ENCODE results near the gene ZP1. TPM values are rescaled to one million over a fixed set of nuclear protein-coding genes. Genes with fewer than 3 reads are reported as not detected.

The ZP1 gene
- total RNA-seq, 1 donor from 2014 or later, result 0.31 TPM

GRCh38 chr11:60915248-60915914 lies 48.0 kb downstream of the ZP1 start:
- no peak for TF ChIP-seq CTCF (IDR thresholded peaks at IDR 0.05; ENCODE audit: unreplicated experiment)
- DNase-seq (ENCODE audit: low spot score in 2 of 2, unreplicated experiment in 2 of 2), result peak in 1 of 2 experiments; percentile 54
- Mint-ChIP-seq H3K36me3 (peaks cover 1% of the 10 kb centered on the region), H3K4me3 (peak overlapping the region; percentile 91), H3K4me1 (peaks cover 28% of the 10 kb centered on the region), H3K27me3 (ENCODE audit: low read depth) (peaks cover 9% of the 10 kb centered on the region), H3K9me3 (no peaks in the 10 kb centered on the region), H3K27ac (peak overlapping the region; percentile 94)

- no peak for TF ChIP-seq CTCF (IDR thresholded peaks at IDR 0.05; ENCODE audit: unreplicated experiment)
- H3K36me3 Mint-ChIP-seq, result peaks cover 5% of the 10 kb centered on the region
Observed at GRCh38 chr11:60916669-60917206, 49.4 kb downstream of the ZP1 start.

GRCh38 chr11:60917267-60917666 lies 49.9 kb downstream of the ZP1 start:
- H3K4me3 Mint-ChIP-seq, result no peak overlapping the region
- H3K4me1 Mint-ChIP-seq, result peaks cover 26% of the 10 kb centered on the region
- no peaks in the 10 kb centered on the region for H3K27me3 Mint-ChIP-seq (ENCODE audit: low read depth)
- no peak for DNase-seq (ENCODE audit: low spot score in 2 of 2, unreplicated experiment in 2 of 2)
- peaks cover 8% of the 10 kb centered on the region for H3K36me3 Mint-ChIP-seq
- no peaks in the 10 kb centered on the region for H3K9me3 Mint-ChIP-seq
- TF ChIP-seq CTCF (IDR thresholded peaks at IDR 0.05; ENCODE audit: unreplicated experiment), result no peak
- no peak overlapping the region for H3K27ac Mint-ChIP-seq

More at GRCh38 chr11:60916669-60917206, 49.4 kb downstream of the ZP1 start:
- no peak overlapping the region for H3K4me3 Mint-ChIP-seq
- H3K27ac Mint-ChIP-seq, result no peak overlapping the region
- H3K4me1 Mint-ChIP-seq, result peaks cover 28% of the 10 kb centered on the region
- H3K27me3 Mint-ChIP-seq (ENCODE audit: low read depth), result no peaks in the 10 kb centered on the region
- DNase-seq (ENCODE audit: low spot score in 2 of 2, unreplicated experiment in 2 of 2), result no peak
- H3K9me3 Mint-ChIP-seq, result no peaks in the 10 kb centered on the region

GRCh38 chr11:60918251-60918938 lies 51.1 kb downstream of the ZP1 start:
- DNase-seq (ENCODE audit: low spot score in 2 of 2, unreplicated experiment in 2 of 2), result no peak
- TF ChIP-seq CTCF (IDR thresholded peaks at IDR 0.05; ENCODE audit: unreplicated experiment), result no peak

GRCh38 chr11:60918939-60919265 lies 51.6 kb downstream of the ZP1 start:
- peaks cover 12% of the 10 kb centered on the region for H3K36me3 Mint-ChIP-seq
- no peak overlapping the region for H3K27ac Mint-ChIP-seq
- DNase-seq (ENCODE audit: low spot score in 2 of 2, unreplicated experiment in 2 of 2), result no peak
- no peak overlapping the region for H3K4me3 Mint-ChIP-seq
- no peaks in the 10 kb centered on the region for H3K9me3 Mint-ChIP-seq
- no peaks in the 10 kb centered on the region for H3K27me3 Mint-ChIP-seq (ENCODE audit: low read depth)
- no peak for TF ChIP-seq CTCF (IDR thresholded peaks at IDR 0.05; ENCODE audit: unreplicated experiment)
- peaks cover 19% of the 10 kb centered on the region for H3K4me1 Mint-ChIP-seq

More at GRCh38 chr11:60918251-60918938, 51.1 kb downstream of the ZP1 start:
- no peak overlapping the region for H3K4me3 Mint-ChIP-seq
- H3K36me3 Mint-ChIP-seq, result peaks cover 12% of the 10 kb centered on the region
- H3K27me3 Mint-ChIP-seq (ENCODE audit: low read depth), result no peaks in the 10 kb centered on the region
- peaks cover 22% of the 10 kb centered on the region for H3K4me1 Mint-ChIP-seq
- H3K9me3 Mint-ChIP-seq, result no peaks in the 10 kb centered on the region
- H3K27ac Mint-ChIP-seq, result no peak overlapping the region
